ENCODE data around the gene CC2D1A. TPM values are rescaled to one million over a fixed set of nuclear protein-coding genes. Genes with fewer than 3 reads are reported as not detected.

The CC2D1A gene
- total and polyA plus RNA-seq, 8 donors: 25.0 to 34.3 (median 30.5) TPM

GRCh38 chr19:13932911-13933393 is 27.0 kb downstream of the CC2D1A start:
- TF ChIP-seq, protein P1, sequence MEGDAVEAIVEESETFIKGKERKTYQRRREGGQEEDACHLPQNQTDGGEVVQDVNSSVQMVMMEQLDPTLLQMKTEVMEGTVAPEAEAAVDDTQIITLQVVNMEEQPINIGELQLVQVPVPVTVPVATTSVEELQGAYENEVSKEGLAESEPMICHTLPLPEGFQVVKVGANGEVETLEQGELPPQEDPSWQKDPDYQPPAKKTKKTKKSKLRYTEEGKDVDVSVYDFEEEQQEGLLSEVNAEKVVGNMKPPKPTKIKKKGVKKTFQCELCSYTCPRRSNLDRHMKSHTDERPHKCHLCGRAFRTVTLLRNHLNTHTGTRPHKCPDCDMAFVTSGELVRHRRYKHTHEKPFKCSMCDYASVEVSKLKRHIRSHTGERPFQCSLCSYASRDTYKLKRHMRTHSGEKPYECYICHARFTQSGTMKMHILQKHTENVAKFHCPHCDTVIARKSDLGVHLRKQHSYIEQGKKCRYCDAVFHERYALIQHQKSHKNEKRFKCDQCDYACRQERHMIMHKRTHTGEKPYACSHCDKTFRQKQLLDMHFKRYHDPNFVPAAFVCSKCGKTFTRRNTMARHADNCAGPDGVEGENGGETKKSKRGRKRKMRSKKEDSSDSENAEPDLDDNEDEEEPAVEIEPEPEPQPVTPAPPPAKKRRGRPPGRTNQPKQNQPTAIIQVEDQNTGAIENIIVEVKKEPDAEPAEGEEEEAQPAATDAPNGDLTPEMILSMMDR (IDR thresholded peaks at IDR 0.05): no peak
- ATAC-seq (no peak), DNase-seq (no peak)
- no peak overlapping the region for H3K27ac ChIP-seq
- H3K4me1 ChIP-seq: peaks cover 0 to 5% of the 10 kb centered on the region in 2 donors
- intact Hi-C loops (cut with DNase I): no loop called here
- peaks cover 0 to 26% of the 10 kb centered on the region in 2 donors for H3K27me3 ChIP-seq
- H3K36me3 ChIP-seq: peaks cover 0 to 27% of the 10 kb centered on the region in 2 donors
- H3K4me3 ChIP-seq: no peak overlapping the region
- no peaks in the 10 kb centered on the region for H3K9me3 ChIP-seq

GRCh38 chr19:13934785-13935109 is 28.7 kb downstream of the CC2D1A start:
- intact Hi-C loops (cut with DNase I): no loop called here
- Histone ChIP-seq H3K9me3 (no peaks in the 10 kb centered on the region), H3K4me3 (no peak overlapping the region), H3K27ac (no peak overlapping the region), H3K27me3 (peaks cover 0 to 35% of the 10 kb centered on the region in 2 donors), H3K4me1 (peaks cover 0 to 6% of the 10 kb centered on the region in 2 donors), H3K36me3 (peaks cover 0 to 20% of the 10 kb centered on the region in 2 donors)
- ATAC-seq: no peak
- TF ChIP-seq, protein P1 (IDR thresholded peaks at IDR 0.05): no peak
- no peak for DNase-seq

DNA sequence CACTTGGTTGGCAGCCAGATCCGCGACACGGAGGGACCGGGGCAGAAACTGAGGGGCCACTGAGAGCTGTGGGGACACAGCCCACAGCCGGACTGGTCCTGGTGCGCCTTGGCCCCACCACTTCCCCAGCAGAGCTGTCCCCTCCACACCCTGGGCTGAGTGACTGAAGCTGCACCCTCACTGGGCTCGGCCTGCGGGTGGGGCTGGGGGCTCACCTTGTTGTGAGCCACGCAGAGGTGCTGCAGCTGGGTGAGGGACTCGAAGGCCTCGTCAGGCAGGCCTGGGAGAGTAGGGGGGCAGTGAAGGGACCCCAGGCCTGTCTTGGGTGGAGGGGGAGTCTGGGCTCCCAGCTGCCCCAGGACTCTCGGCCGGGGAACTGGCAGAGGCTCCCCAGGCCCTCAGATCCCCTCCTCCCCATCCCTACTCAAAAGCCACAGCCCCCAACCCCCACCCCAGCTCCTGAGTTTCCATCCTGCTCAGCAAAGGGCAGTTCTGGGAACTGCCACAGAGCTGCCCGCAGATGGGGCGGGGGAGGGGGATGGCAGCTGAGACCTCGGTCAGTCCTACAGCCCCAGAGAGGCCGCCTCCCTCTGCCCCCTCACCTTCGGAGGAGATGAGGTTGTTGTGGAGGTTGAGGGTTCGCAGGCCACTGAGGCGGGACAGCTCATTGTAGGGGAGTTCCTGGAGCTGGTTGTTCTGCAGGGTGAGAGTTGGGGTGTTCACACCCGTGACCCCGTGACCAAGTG is 29.9 kb downstream of the CC2D1A start:
- Histone ChIP-seq H3K27me3 (peaks cover 0 to 35% of the 10 kb centered on the region in 2 donors), H3K4me1 (peaks cover 0 to 6% of the 10 kb centered on the region in 2 donors), H3K4me3 (no peak overlapping the region), H3K27ac (no peak overlapping the region), H3K9me3 (no peaks in the 10 kb centered on the region), H3K36me3 (peaks cover 0 to 9% of the 10 kb centered on the region in 2 donors)
- DNase-seq (no peak), ATAC-seq (no peak)
- TF ChIP-seq, protein P1 (IDR thresholded peaks at IDR 0.05): no peak
- intact Hi-C loops (cut with DNase I): no loop called here

DNA sequence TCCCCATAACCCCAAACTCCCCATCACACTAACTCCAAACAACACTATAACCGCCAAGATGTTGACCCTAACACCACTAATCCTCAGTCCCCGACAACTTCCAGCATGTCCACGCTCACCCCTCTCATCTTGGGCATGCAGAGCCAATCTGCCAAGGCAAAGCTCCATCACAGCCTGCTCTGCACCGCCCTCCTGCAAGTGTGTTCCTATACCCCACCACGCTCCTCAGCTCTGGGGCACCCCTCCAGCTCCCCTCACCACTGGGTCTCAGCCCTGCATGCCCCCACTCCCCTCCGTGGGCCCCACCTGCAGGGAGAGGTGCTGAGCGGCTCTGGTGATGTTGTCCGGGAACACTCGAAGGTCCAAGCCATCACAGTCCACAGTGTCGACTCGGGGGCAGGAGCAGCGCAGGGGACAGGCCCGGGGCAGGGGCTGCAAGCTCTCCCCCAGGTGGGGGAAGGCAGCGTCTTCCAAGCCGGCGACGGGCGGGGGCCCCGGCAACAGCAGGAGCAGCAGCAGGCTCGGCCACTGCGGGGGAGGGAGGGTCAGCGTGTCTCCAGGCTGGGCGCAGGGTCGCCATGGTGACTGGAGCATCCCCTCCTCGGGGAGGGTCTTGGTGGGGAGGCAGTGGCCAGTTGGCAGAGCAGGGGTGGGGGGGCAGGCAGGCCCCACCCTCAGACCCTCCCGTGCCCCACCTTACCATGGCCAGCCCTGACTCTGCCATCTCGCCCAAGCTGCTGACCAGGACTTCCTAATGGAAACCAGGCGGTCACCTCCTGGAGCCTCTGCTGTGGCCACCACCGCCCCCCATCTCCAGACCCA is 31.7 kb downstream of the CC2D1A start:
- ATAC-seq (peak; percentile 15), DNase-seq (no peak)
- Histone ChIP-seq H3K4me3 (peak overlapping the region in 1 of 2 donors; percentile 29), H3K27me3 (peaks cover 0 to 35% of the 10 kb centered on the region in 2 donors), H3K27ac (no peak overlapping the region), H3K36me3 (no peaks in the 10 kb centered on the region), H3K4me1 (peaks cover 0 to 6% of the 10 kb centered on the region in 2 donors), H3K9me3 (no peaks in the 10 kb centered on the region)
- TF ChIP-seq, protein P1 (IDR thresholded peaks at IDR 0.05): no peak
- intact Hi-C loops (cut with DNase I): no loop called here
